ENCODE results near the gene ZW10. TPM values are rescaled to one million over a fixed set of nuclear protein-coding genes. Genes with fewer than 3 reads are reported as not detected.
"Not testable (repeated sequence)": the region's sequence is repeated elsewhere in the genome, so short reads cannot be mapped to it uniquely, and the experiment has no call there.

The ZW10 gene
- total RNA-seq, 1 experiment from 2014 or later = 18.9 TPM

- no peak for TF ChIP-seq ZNF121 (CRISPR knock-in tag; IDR thresholded peaks at IDR 0.05)
- no peak for TF ChIP-seq TP53 (CRISPR knock-in tag; IDR thresholded peaks at IDR 0.05)
- TF ChIP-seq ZNF423 (CRISPR knock-in tag; IDR thresholded peaks at IDR 0.05) = no peak
- no peak for TF ChIP-seq KAT7 (CRISPR knock-in tag; IDR thresholded peaks at IDR 0.05; ENCODE audit: borderline replicate concordance)
- TF ChIP-seq RELA (CRISPR knock-in tag; IDR thresholded peaks at IDR 0.05; ENCODE audit: borderline replicate concordance) = no peak
- TF ChIP-seq CDX4 (CRISPR knock-in tag; IDR thresholded peaks at IDR 0.05; ENCODE audit: borderline replicate concordance) = no peak
- no peak for TF ChIP-seq TEAD4 (CRISPR knock-in tag; IDR thresholded peaks at IDR 0.05)
Observed at GRCh38 chr11:113789675-113790320, 16.3 kb upstream of the ZW10 start (continued).

GRCh38 chr11:113789016-113789415 lies 15.5 kb upstream of the ZW10 start:
- H3K27ac Mint-ChIP-seq; DNase-seq (ENCODE audit: low spot score); H3K27me3 Mint-ChIP-seq (ENCODE audit: low read depth); H3K4me1 Mint-ChIP-seq; H3K36me3 Mint-ChIP-seq; H3K9me3 Mint-ChIP-seq; H3K4me3 Mint-ChIP-seq; ATAC-seq: not testable (repeated sequence)
- POLR2A ChIA-PET = interaction anchor here (0.6 kb wide), 1 partner anchor 96 kb away, joined by 4 read pairs; no protein-coding TSS in a partner anchor
- CTCF ChIA-PET = interaction anchor here (0.7 to 1.3 kb wide), 3 partner anchors 15 to 183 kb away, joined by 4 to 5 read pairs (median 4); partner anchors contain the start of gene ZW10

- TF ChIP-seq JUN (CRISPR knock-in tag; IDR thresholded peaks at IDR 0.05) = no peak
- ChIA-PET POLR2A (interaction anchor here (0.6 to 0.7 kb wide), 2 partner anchors 166 to 1403 kb away, joined by 3 read pairs; no protein-coding TSS in a partner anchor), CTCF (interaction anchor here (1.0 to 2.6 kb wide), 3 partner anchors 8 to 114 kb away, joined by 4 to 13 read pairs (median 11); partner anchors contain the start of gene ZW10)
- peaks cover 3% of the 10 kb centered on the region; the same call in 1 of the 2 replicates for H3K27me3 Mint-ChIP-seq (ENCODE audit: low read depth)
- H3K4me3 Mint-ChIP-seq = no peak overlapping the region
- ATAC-seq (no peak), DNase-seq (ENCODE audit: low spot score) (no peak)
- no peaks in the 10 kb centered on the region for H3K36me3 Mint-ChIP-seq
- H3K9me3 Mint-ChIP-seq = no peaks in the 10 kb centered on the region
- H3K27ac Mint-ChIP-seq = no peak overlapping the region
- no peaks in the 10 kb centered on the region for H3K4me1 Mint-ChIP-seq
Observed at GRCh38 chr11:113782134-113782533, 8.6 kb upstream of the ZW10 start.

- no peaks in the 10 kb centered on the region for H3K4me1 Mint-ChIP-seq
- no peaks in the 10 kb centered on the region for H3K36me3 Mint-ChIP-seq
- H3K9me3 Mint-ChIP-seq = no peaks in the 10 kb centered on the region
- H3K4me3 Mint-ChIP-seq = no peak overlapping the region
- POLR2A ChIA-PET = interaction anchor here (0.6 kb wide), 1 partner anchor 1403 kb away, joined by 3 read pairs; no protein-coding TSS in a partner anchor
- H3K27ac Mint-ChIP-seq = no peak overlapping the region
- DNase-seq (ENCODE audit: low spot score) (no peak), ATAC-seq (peak; percentile 76)
- CTCF ChIA-PET = interaction anchor here (1.0 to 2.6 kb wide), 3 partner anchors 8 to 115 kb away, joined by 4 to 13 read pairs (median 11); partner anchors contain the start of gene ZW10
- peaks cover 5% of the 10 kb centered on the region for H3K27me3 Mint-ChIP-seq (ENCODE audit: low read depth)
- no peak for TF ChIP-seq ZBTB43 (CRISPR knock-in tag; IDR thresholded peaks at IDR 0.05)
- TF ChIP-seq FOXP4 (CRISPR knock-in tag; IDR thresholded peaks at IDR 0.05) = no peak
- TF ChIP-seq ZSCAN18 (CRISPR knock-in tag; IDR thresholded peaks at IDR 0.05) = no peak
- no peak for TF ChIP-seq KAT7 (CRISPR knock-in tag; IDR thresholded peaks at IDR 0.05; ENCODE audit: borderline replicate concordance)
- no peak for TF ChIP-seq PREB (CRISPR knock-in tag; IDR thresholded peaks at IDR 0.05; ENCODE audit: borderline replicate concordance)
- TF ChIP-seq AFF4 (CRISPR knock-in tag; IDR thresholded peaks at IDR 0.05; ENCODE audit: borderline replicate concordance) = no peak
- TF ChIP-seq FOXJ3 (CRISPR knock-in tag; IDR thresholded peaks at IDR 0.05; ENCODE audit: borderline replicate concordance) = no peak
- TF ChIP-seq RELA (CRISPR knock-in tag; IDR thresholded peaks at IDR 0.05; ENCODE audit: borderline replicate concordance) = no peak
- TF ChIP-seq JAZF1 (CRISPR knock-in tag; IDR thresholded peaks at IDR 0.05) = no peak
Observed at GRCh38 chr11:113781682-113782081, 8.2 kb upstream of the ZW10 start.

Measured in WTC11 (cell line).